ENCODE results near the gene ZNF385C. TPM values are rescaled to one million over a fixed set of nuclear protein-coding genes. Genes with fewer than 3 reads are reported as not detected.

The ZNF385C gene
- polyA plus RNA-seq, 2 of the 4 experiments (the other 2 are of a cell fraction) = 0.13 to 0.61 TPM

DNA sequence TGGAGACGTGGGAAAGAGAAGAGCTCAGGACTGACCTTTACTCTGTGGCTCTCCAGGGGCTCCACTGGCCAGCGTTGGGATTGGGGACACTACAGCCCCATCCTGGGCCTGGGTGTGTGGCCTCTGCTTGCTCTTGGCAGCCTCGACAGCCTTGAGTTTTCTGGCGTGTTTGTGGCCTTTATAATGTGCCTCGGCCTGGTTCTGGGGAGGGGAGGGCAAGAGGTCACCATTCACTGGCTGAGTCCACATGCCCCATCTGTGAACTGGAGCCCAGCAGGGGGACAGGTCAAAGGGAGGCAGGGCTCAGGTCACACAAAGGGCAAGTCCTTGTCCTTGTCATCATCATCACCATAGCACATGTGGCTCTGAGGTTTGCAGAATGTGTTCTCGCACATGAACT, 66.7 kb downstream of the ZNF385C start:
- ChIA-PET POLR2A (interaction anchor here (1.7 kb wide), 1 partner anchor 14 kb away, joined by 9 read pairs; the partner anchor contains the start of gene DNAJC7), CTCF (interaction anchor here (0.7 to 22.6 kb wide), 9 partner anchors 9 to 282 kb away, joined by 3 to 658 read pairs (median 4); partner anchors contain the start of genes C17orf113, DHX58, DNAJC7 and HSPB9)
- no peak for DNase-seq (ENCODE audit: low read depth in 1 of 2, low spot score in 1 of 2)
- no peak overlapping the region for H3K4me2 ChIP-seq
- WGBS (ENCODE audit: missing lambda C conversion rate) = 67% methylated on average over 6 of the region's 6 CpGs
- no peak overlapping the region for H3K27ac ChIP-seq
- no peaks in the 10 kb centered on the region for H3K9me3 ChIP-seq
- TF ChIP-seq, protein P1, sequence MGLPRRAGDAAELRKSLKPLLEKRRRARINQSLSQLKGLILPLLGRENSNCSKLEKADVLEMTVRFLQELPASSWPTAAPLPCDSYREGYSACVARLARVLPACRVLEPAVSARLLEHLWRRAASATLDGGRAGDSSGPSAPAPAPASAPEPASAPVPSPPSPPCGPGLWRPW (IDR thresholded peaks at IDR 0.05) = no peak
- TF ChIP-seq ZFP36 (IDR thresholded peaks at IDR 0.05; ENCODE audit: borderline replicate concordance, partially characterized antibody) (no peak), HOXB5 (CRISPR knock-in tag; IDR thresholded peaks at IDR 0.05) (no peak)
- H3K4me3 ChIP-seq = no peak overlapping the region
- no peak for ATAC-seq
- no peak for FAIRE-seq
- no peaks in the 10 kb centered on the region for H3K4me1 ChIP-seq

DNA sequence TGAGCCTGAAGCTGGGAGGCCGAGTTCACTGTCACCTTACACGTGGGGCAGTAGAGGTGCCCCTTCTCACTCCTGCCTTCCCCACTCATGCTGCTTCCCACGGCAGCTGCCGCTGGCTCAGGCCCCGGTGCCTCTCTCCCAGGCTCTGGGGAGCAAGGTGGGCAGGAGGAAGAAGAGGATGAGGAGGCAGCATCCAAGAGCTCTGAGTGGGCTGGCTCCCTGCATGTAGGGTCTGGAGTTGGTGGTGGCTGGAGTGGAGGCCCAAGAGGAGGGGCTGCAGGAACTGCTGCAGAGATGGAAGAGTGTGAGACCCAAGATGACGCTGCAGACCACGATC, 69.5 kb downstream of the ZNF385C start:
- no peak for ATAC-seq
- POLR2A ChIA-PET = interaction anchor here (1.2 kb wide), 1 partner anchor 11 kb away, joined by 7 read pairs; the partner anchor contains the start of gene DNAJC7
- no peak overlapping the region for H3K27ac ChIP-seq
- no peak for FAIRE-seq
- TF ChIP-seq POLR2AphosphoS2 (conservative IDR thresholded peaks at IDR 0.05; ENCODE audit: low read length) (no peak), TFCP2L1 (CRISPR knock-in tag; IDR thresholded peaks at IDR 0.05) (no peak), POLR2A (IDR thresholded peaks at IDR 0.05; ENCODE audit: low read length) (no peak), JUNB (IDR thresholded peaks at IDR 0.05) (no peak), FOSB (CRISPR knock-in tag; IDR thresholded peaks at IDR 0.05) (no peak), JUN (IDR thresholded peaks at IDR 0.05) (no peak), KDM1A (IDR thresholded peaks at IDR 0.05; ENCODE audit: low read depth) (no peak), EP300 (IDR thresholded peaks at IDR 0.05) (no peak), ZFP36 (IDR thresholded peaks at IDR 0.05; ENCODE audit: borderline replicate concordance, partially characterized antibody) (no peak), MAFK (IDR thresholded peaks at IDR 0.05; ENCODE audit: partially characterized antibody) (no peak), RNF2 (IDR thresholded peaks at IDR 0.05; ENCODE audit: borderline replicate concordance, low read depth) (no peak), SREBF2 (IDR thresholded peaks at IDR 0.05) (no peak), RFX5 (IDR thresholded peaks at IDR 0.05) (no peak)
- TF ChIP-seq, protein P2, sequence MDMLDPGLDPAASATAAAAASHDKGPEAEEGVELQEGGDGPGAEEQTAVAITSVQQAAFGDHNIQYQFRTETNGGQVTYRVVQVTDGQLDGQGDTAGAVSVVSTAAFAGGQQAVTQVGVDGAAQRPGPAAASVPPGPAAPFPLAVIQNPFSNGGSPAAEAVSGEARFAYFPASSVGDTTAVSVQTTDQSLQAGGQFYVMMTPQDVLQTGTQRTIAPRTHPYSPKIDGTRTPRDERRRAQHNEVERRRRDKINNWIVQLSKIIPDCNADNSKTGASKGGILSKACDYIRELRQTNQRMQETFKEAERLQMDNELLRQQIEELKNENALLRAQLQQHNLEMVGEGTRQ (IDR thresholded peaks at IDR 0.05) = no peak
- TF ChIP-seq, protein P3, sequence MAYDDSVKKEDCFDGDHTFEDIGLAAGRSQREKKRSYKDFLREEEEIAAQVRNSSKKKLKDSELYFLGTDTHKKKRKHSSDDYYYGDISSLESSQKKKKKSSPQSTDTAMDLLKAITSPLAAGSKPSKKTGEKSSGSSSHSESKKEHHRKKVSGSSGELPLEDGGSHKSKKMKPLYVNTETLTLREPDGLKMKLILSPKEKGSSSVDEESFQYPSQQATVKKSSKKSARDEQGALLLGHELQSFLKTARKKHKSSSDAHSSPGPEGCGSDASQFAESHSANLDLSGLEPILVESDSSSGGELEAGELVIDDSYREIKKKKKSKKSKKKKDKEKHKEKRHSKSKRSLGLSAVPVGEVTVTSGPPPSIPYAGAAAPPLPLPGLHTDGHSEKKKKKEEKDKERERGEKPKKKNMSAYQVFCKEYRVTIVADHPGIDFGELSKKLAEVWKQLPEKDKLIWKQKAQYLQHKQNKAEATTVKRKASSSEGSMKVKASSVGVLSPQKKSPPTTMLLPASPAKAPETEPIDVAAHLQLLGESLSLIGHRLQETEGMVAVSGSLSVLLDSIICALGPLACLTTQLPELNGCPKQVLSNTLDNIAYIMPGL (CRISPR knock-in tag; IDR thresholded peaks at IDR 0.05; ENCODE audit: borderline replicate concordance) = no peak
- TF ChIP-seq, protein P4, sequence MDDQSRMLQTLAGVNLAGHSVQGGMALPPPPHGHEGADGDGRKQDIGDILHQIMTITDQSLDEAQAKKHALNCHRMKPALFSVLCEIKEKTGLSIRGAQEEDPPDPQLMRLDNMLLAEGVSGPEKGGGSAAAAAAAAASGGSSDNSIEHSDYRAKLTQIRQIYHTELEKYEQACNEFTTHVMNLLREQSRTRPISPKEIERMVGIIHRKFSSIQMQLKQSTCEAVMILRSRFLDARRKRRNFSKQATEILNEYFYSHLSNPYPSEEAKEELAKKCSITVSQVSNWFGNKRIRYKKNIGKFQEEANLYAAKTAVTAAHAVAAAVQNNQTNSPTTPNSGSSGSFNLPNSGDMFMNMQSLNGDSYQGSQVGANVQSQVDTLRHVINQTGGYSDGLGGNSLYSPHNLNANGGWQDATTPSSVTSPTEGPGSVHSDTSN (IDR thresholded peaks at IDR 0.05) = no peak
- TF ChIP-seq, protein P5, sequence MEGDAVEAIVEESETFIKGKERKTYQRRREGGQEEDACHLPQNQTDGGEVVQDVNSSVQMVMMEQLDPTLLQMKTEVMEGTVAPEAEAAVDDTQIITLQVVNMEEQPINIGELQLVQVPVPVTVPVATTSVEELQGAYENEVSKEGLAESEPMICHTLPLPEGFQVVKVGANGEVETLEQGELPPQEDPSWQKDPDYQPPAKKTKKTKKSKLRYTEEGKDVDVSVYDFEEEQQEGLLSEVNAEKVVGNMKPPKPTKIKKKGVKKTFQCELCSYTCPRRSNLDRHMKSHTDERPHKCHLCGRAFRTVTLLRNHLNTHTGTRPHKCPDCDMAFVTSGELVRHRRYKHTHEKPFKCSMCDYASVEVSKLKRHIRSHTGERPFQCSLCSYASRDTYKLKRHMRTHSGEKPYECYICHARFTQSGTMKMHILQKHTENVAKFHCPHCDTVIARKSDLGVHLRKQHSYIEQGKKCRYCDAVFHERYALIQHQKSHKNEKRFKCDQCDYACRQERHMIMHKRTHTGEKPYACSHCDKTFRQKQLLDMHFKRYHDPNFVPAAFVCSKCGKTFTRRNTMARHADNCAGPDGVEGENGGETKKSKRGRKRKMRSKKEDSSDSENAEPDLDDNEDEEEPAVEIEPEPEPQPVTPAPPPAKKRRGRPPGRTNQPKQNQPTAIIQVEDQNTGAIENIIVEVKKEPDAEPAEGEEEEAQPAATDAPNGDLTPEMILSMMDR (IDR thresholded peaks at IDR 0.05) = no peak
- no peak overlapping the region for H3K4me2 ChIP-seq
- H3K9me3 ChIP-seq = no peaks in the 10 kb centered on the region
- CTCF ChIA-PET = interaction anchor here (1.0 to 22.6 kb wide), 10 partner anchors 7 to 166 kb away, joined by 3 to 658 read pairs (median 35); partner anchors contain the start of genes CNP, DHX58, DNAJC7 and GHDC
- 65% methylated on average over 7 of the region's 7 CpGs for WGBS (ENCODE audit: missing lambda C conversion rate)
- no peak for DNase-seq (ENCODE audit: low read depth in 1 of 2, low spot score in 1 of 2)
- H3K4me1 ChIP-seq = peaks cover 18% of the 10 kb centered on the region
- H3K4me3 ChIP-seq = no peak overlapping the region
